Measurements from ENCODE around the gene SEC61B. TPM values are rescaled to one million over a fixed set of nuclear protein-coding genes. Genes with fewer than 3 reads are reported as not detected.
"Not testable (repeated sequence)": the region's sequence is repeated elsewhere in the genome, so short reads cannot be mapped to it uniquely, and the experiment has no call there.

The SEC61B gene
- total RNA-seq, 1 donor from 2014 or later = 62.9 TPM

- no peak for DNase-seq (ENCODE audit: low read depth)
- no peak for TF ChIP-seq CTCF (IDR thresholded peaks at IDR 0.05; ENCODE audit: insufficient read depth, low read length, severe bottlenecking)
- no peak overlapping the region for H3K4me3 ChIP-seq (ENCODE audit: low read depth, low read length)
- H3K36me3 ChIP-seq (ENCODE audit: control insufficient read depth, insufficient read depth, low read length) = no peaks in the 10 kb centered on the region
- FAIRE-seq = no peak
- H3K27me3 ChIP-seq (ENCODE audit: control insufficient read depth, insufficient read depth, low read length) = no peaks in the 10 kb centered on the region
These were observed 28.6 kb upstream of the SEC61B start for GRCh38 chr9:99193466-99193821.

DNA sequence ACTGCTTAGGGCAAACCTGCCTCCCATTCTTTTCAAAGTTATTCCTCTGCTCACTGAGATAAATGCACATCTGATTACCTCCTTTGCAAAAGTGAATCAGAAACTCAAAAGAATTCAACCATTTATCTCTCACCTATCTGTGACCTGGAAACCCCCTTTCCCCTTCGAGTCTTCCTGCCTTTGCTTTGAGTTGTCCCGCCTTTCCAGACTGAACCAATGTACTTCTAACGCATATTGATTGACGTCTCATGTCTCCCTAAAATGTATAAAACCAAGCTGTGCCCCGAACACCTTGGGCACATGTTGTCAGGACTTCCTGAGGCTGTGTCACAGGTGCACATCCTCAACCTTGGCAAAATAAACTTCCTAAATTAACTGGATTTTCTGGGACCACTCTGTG lies 25.6 kb upstream of the SEC61B start:
- DNase-seq (ENCODE audit: low read depth); H3K36me3 ChIP-seq (ENCODE audit: control insufficient read depth, insufficient read depth, low read length); FAIRE-seq; H3K4me3 ChIP-seq (ENCODE audit: low read depth, low read length); H3K27me3 ChIP-seq (ENCODE audit: control insufficient read depth, insufficient read depth, low read length): not testable (repeated sequence)

DNA sequence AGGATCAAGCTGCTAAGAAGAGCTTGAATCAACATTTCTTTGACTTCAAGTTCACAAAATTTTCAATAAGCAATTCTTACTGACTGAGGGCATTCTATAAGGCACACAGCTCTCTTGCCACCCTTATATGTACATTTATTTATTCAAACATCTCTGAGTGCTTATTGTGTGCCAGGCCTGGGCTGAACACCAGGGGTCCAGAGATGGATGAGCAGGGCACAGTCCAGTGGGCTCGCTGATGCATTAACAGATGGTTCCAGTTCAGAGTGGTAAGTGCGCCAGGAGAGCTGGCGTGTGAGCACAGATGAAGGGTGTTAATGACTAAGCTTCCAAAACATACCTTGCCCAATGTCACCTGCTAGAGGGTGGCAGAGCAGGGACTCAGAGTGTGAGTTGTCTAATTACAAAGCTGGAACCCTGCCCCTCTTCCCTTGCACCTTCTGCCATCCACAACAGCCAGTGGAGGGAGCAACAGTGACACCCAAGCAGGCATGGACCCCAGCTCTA lies 24.9 kb upstream of the SEC61B start:
- DNase-seq (ENCODE audit: low read depth) (no peak), FAIRE-seq (no peak)
- Histone ChIP-seq H3K36me3 (ENCODE audit: control insufficient read depth, insufficient read depth, low read length) (no peaks in the 10 kb centered on the region), H3K4me3 (ENCODE audit: low read depth, low read length) (no peak overlapping the region), H3K27me3 (ENCODE audit: control insufficient read depth, insufficient read depth, low read length) (no peaks in the 10 kb centered on the region)
- no peak for TF ChIP-seq CTCF (IDR thresholded peaks at IDR 0.05; ENCODE audit: insufficient read depth, low read length, severe bottlenecking)

DNA sequence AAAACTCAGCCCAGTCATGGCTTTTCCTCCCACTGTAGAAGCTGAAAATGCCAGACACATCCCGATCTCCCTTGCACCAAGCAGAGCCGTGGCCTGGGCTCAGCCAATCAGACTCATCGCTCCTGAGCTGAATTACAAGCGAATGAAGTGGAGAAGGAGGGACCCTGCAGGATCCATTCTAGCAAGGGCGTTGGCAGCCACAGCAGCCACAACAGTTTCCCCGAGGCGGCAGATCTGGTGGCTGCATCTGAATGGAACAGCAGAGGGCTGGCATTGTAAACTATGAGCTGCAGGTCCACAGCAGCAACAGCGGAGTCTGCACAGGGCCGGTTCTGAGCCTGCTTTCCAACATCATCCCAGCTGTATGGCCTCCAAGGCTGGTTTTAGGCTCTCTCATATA lies 24.1 kb upstream of the SEC61B start:
- Histone ChIP-seq H3K4me3 (ENCODE audit: low read depth, low read length) (no peak overlapping the region), H3K36me3 (ENCODE audit: control insufficient read depth, insufficient read depth, low read length) (no peaks in the 10 kb centered on the region), H3K27me3 (ENCODE audit: control insufficient read depth, insufficient read depth, low read length) (no peaks in the 10 kb centered on the region)
- FAIRE-seq (no peak), DNase-seq (ENCODE audit: low read depth) (no peak)
- TF ChIP-seq CTCF (IDR thresholded peaks at IDR 0.05; ENCODE audit: insufficient read depth, low read length, severe bottlenecking) = no peak

DNA sequence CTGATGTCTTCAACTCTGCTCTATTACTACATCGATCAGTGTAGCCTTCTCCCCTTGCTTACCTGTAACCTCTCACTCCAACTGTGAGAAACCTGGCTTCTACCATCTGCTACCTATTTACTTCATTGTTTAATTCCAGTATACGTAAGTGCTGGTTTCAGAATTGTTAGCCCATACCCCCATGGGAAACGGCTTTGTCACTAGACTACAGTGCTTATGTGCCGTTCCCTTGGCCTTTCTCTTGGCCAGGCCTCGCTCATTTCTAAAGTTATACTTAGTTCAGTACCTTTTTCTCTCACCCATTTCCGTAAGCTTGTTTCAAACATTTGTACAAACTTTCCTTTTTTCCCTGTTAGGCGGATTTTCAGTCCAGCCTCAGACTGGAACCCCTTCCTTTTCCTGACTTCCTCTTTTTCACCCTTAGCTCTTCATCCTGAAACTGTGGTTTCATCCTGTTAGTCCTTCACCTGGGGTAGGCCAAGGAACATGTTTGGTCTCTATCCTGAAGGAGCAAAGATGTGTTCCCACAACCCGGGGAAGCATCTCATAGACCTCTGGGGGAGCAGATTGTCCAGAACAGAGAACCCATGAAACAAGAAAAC lies 22.0 kb upstream of the SEC61B start:
- FAIRE-seq (no peak), DNase-seq (ENCODE audit: low read depth) (no peak)
- no peak for TF ChIP-seq CTCF (IDR thresholded peaks at IDR 0.05; ENCODE audit: insufficient read depth, low read length, severe bottlenecking)
- no peak overlapping the region for H3K4me3 ChIP-seq (ENCODE audit: low read depth, low read length)
- no peaks in the 10 kb centered on the region for H3K27me3 ChIP-seq (ENCODE audit: control insufficient read depth, insufficient read depth, low read length)
- H3K36me3 ChIP-seq (ENCODE audit: control insufficient read depth, insufficient read depth, low read length) = no peaks in the 10 kb centered on the region

DNA sequence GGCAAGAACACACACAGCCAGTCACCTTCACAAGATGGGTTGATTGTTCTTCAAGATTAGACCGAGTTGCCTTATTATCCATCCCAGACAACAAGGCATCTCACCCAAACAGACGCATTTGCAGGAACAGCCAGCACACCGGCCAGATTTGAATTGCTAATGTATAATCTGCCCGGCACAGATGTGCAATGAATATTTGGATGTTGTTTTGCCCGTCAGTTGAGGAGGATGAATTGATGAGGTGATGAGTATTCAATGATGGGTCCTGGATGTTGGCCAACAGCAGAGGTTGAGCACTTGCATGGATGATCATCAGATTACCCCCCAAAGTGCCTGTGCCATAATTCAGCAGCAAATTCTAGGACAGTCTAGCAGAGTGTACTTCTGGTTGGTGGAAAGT lies 20.5 kb upstream of the SEC61B start:
- no peaks in the 10 kb centered on the region for H3K36me3 ChIP-seq (ENCODE audit: control insufficient read depth, insufficient read depth, low read length)
- no peak for FAIRE-seq
- H3K4me3 ChIP-seq (ENCODE audit: low read depth, low read length) = no peak overlapping the region
- H3K27me3 ChIP-seq (ENCODE audit: control insufficient read depth, insufficient read depth, low read length) = no peaks in the 10 kb centered on the region
- TF ChIP-seq CTCF (IDR thresholded peaks at IDR 0.05; ENCODE audit: insufficient read depth, low read length, severe bottlenecking) = no peak
- DNase-seq (ENCODE audit: low read depth) = no peak

Data from bronchial epithelial cell (primary cell).